Measurements from ENCODE around the gene PRM1.
"Not testable (repeated sequence)": the region's sequence is repeated elsewhere in the genome, so short reads cannot be mapped to it uniquely, and the experiment has no call there.

The PRM1 gene

GRCh38 chr16:11298143-11298900 lies 17.2 kb upstream of the PRM1 start:
- no peak for DNase-seq (ENCODE audit: low read depth)

GRCh38 chr16:11297492-11298142 lies 16.5 kb upstream of the PRM1 start:
- no peak for DNase-seq (ENCODE audit: low read depth)

DNA sequence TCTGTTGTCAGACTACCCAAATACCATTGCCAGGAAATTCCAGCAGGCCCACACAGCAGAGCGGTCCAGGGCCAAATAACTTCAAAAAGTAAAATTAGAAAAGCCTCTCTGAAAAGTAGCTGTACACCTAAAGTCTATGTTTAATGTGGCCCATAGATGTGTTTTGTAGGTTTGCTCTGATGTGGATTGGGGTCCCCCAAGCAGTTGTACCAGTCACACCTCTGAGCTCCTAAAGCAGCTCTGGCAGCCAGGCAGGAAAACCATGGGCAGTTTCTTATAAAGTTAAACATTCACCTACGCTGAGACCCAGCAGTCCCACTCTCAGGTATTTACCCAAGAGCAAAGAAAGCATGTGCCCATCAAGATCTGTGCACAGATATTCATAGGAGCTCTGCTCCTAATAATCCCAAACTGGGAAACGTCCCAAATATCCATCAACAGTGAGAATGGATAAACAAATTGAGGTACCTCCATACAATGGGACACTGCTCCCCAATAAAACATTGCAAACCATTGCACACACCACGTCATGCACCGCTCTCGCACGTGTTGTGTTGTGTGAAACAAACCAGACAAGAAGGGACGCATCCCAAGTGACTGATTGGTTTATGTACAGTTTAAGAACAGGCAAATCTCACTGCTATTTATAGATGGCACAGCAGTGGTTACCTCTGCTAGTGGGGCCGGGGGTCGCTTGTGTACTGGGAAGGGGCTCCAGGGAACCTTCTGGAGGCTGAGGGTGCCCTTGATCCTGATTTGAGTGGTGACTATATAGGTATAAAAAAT lies 15.8 kb upstream of the PRM1 start:
- DNase-seq (ENCODE audit: low read depth) = no peak

GRCh38 chr16:11296351-11296705 lies 15.2 kb upstream of the PRM1 start:
- no peak for DNase-seq (ENCODE audit: low read depth)

- DNase-seq (ENCODE audit: low read depth) = no peak
Measured at GRCh38 chr16:11295672-11296071, 14.5 kb upstream of the PRM1 start.

GRCh38 chr16:11292076-11292748 lies 11.1 kb upstream of the PRM1 start:
- DNase-seq (ENCODE audit: low read depth) = no peak

DNA sequence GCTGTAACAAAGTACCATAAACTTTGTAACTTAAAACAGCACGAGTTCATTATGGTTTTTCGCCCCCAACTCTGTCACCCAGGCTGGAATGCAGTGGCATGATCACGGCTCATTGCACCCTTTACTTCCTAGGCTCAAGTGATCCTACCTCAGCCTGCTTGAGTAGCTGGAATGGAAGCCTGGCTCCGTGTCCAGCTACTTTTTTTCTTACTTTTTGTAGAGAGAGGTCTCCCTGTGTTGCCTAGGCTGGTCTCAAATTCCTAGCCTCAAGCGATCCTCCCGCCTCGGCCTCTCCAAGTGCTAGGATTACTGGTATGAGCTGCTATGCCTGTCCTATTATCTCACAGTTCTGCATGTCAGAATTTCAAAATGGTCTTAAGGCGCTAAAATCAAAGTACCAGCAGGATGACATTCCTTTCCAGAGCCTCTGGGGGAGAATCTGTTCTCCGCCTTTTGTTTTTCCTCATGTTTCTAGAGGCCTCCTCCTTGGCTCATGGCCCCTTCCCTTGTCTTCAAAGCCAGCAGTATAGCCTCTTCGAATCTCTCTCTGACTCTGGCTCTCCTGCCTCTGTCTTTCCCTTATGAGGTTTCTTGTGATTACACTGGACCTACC lies 10.1 kb upstream of the PRM1 start:
- no peak for DNase-seq (ENCODE audit: low read depth)

- DNase-seq (ENCODE audit: low read depth) = no peak
Measured at GRCh38 chr16:11290102-11290893, 9.2 kb upstream of the PRM1 start.

GRCh38 chr16:11289696-11290095 lies 8.6 kb upstream of the PRM1 start:
- DNase-seq (ENCODE audit: low read depth) = not testable (repeated sequence)

GRCh38 chr16:11289202-11289601 lies 8.1 kb upstream of the PRM1 start:
- no peak for DNase-seq (ENCODE audit: low read depth)

GRCh38 chr16:11285842-11286241 lies 4.7 kb upstream of the PRM1 start:
- no peak for DNase-seq (ENCODE audit: low read depth)

DNA sequence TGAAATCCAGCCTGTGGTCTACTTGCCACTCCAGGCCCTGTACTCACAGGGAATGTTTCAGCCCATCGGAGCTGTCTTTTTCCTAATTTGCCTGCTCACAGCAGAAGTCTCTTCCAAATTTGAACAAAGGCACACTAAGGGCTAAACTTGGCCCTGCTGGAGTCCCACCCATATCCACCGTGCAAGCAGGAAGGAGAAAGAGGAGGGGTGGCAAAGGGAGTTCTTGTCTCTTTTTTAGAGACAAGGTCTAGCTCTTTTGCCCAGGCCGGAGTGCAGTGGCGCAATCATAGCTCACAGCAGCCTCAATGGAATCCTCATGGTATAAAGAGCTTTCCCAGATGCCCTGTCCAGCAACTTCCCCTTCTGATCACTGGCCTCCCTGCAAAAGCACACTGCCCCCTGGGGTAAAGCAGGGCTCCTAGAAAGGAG lies 2.7 kb upstream of the PRM1 start:
- no peak for DNase-seq (ENCODE audit: low read depth)

DNA sequence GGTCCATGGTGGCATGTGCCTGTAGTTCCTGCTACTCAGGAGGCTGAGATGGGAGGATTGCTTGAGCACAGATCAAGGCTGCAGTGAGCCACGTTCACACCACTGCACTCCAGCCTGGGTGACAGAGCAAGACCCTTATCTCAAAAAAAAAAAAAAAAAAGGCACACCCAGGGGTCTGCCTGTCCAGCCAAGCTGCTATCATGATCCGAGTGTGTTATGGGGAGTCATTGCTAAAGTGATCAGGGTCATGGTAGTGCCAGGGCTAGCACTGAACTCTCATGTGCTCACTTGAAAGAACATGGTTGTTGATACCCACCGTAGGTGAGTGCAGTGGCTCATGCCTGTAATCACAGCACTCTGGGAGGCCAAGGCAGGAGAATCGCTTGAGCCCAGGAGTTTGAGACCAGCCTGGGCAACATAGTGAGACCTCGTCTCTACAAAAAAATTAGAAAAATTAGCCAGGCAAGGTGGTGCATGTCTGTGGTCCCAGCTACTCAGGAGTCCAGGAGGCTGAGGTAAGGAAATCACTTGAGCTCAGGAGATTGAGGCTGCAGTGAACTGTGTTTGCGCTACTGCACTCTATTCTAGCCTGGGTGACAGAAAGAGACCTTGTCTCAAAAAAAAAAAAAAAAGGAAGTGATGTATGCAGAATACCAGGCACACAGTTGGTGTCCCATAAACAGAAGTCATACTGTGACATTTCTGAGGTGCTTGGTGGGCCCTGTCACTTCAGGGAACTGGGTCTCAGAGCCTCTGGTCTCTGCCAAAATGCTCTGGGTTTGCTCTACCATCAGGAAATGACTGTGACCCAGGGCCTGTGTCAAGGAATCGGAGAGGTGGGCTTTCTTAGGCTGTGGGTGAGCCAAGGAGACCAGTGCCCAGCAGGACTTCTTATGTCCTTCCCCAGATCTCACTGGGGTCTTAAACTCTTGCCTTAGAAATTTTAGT lies 2.2 kb downstream of the PRM1 start:
- DNase-seq (ENCODE audit: low read depth) = no peak

DNA sequence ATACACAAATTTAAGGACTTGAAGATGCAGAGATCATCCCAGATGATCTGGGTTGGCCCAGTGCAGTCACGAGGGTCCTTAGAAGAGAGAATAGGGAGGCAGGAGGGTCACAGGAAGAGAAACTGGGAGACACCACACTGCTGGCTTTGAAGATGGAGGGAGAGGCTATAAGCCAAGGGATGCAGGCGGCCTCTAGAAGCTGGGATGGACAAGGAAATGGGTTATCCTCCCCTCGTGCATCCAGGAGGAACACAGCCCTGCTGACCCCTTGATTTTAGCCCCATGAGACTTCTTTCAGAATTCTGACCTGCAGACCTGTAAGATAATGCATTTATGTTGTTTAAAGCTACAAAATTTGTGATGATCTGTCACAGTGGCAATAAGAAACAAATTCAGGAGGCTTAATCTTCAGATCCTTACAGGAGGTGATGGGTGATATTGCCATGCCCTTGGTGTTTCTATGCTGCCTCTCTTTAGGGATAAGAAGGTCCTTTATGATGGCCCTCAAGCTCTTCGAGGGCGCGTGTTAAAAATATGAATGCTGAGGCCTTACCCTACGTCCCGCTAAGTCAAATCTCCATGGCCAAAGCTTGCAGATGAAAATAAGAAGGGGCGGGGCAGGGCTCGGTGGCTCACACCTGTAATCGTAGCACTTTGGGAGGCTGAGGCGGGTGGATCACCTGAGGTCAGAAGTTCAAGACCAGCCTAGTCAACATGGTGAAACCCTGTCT lies 3.4 kb downstream of the PRM1 start:
- no peak for DNase-seq (ENCODE audit: low read depth)

GRCh38 chr16:11276896-11277593 lies 4.1 kb downstream of the PRM1 start:
- DNase-seq (ENCODE audit: low read depth) = no peak

- DNase-seq (ENCODE audit: low read depth) = no peak
Measured at GRCh38 chr16:11276143-11276895, 4.8 kb downstream of the PRM1 start, which contains the start of gene PRM2. TSS of gene PRM2 (minus strand) at chr16:11276480. CDS start at chr16:11276370, 110 bp downstream.

GRCh38 chr16:11274964-11275363 lies 6.2 kb downstream of the PRM1 start:
- no peak for DNase-seq (ENCODE audit: low read depth)

Data from HS-27A (cell line).